Measurements from ENCODE around the gene ELOVL1. TPM values are rescaled to one million over a fixed set of nuclear protein-coding genes. Genes with fewer than 3 reads are reported as not detected.

ELOVL1 gene
- total RNA-seq, 1 experiment from 2014 or later: 115 TPM

DNA sequence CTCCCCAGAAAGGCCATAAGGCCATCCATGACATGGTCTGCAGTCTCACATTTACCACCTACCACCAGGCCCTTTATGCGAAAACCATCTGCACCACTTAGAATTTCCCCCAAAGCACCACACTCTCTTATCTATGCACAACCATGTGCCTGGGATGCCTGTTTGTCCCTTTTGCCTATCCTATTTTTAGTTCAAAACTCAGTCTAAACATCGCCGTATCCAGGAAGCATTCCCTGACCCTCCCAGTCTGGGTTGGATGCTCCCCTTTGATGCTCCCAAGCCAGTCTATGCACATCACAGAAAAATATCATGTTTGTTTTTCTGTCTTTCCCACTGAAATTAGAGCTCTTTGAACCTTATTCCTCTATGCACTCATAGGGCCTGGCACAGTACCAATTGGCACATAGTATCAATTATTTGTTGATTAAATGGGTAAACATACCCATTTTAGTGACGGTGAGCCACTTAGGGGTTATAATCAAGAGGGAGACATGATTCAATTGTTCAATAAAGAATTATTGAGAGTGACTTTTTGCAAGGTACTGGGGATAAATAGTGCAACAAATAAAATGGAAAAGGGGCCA, 23.5 kb downstream of the ELOVL1 start:
- Histone ChIP-seq H3K27me3 (replicated peaks) (no peaks in the 10 kb centered on the region), H3K9me3 (replicated peaks) (no peaks in the 10 kb centered on the region), H3K36me3 (no peaks in the 10 kb centered on the region), H3K27ac (no peak overlapping the region), H3K4me1 (replicated peaks) (peaks cover 4% of the 10 kb centered on the region), H3K4me3 (no peak overlapping the region)
- no peak for DNase-seq (ENCODE audit: low read depth in 1 of 2, low spot score in 2 of 2)

DNA sequence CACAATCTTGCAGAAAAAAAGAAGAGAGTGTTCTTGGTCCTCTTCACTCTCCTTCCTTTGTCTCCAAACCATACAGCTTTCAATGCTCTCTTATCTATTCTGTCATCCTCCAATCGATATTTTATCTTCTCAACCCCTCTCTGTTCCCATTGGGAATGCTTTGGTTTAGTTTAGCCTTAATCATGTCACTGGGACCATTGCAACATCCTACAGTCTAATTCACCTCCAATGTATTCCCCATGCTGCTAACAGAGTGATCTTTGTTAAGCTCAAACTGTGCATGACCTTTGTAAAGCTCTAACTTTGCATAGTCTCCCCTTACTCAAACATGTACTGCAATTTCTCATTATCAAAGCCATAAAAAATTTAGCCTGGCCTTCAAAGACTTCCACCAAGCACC, 27.3 kb downstream of the ELOVL1 start:
- Histone ChIP-seq H3K27ac (no peak overlapping the region), H3K36me3 (no peaks in the 10 kb centered on the region), H3K4me3 (no peak overlapping the region), H3K4me1 (replicated peaks) (no peaks in the 10 kb centered on the region), H3K9me3 (replicated peaks) (no peaks in the 10 kb centered on the region), H3K27me3 (replicated peaks) (no peaks in the 10 kb centered on the region)
- no peak for DNase-seq (ENCODE audit: low read depth in 1 of 2, low spot score in 2 of 2)

DNA sequence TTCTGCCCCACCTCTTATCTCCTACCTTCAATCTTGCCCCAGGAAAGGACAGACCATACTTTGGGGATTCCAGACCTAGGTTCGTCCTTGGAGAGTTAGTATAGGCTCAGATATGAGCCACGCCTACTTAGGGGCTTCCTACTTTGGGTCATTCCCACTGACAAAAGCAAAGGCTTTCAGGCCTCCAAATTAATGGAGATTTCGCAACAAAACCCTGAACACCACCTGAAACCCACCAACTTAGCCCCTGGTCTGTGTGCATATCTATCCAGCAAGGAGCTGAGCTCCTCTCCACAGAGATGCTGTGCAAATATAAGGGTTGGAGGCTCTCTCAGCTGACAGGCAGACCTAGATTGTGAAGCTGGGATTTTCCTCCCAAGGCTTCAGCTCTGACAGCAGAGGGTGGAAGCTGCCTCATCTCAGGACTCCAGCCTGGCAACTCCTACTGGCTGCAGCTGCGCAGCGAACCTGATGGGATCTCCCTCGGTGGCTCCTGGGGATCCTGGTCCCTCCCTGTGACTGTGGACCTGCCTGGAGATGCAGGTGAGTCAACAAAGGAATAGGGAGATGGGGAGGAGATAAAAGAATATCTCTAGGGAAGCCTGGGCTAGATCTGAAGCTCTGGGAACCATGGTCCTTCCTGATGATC, 28.1 kb downstream of the ELOVL1 start:
- Histone ChIP-seq H3K36me3 (no peaks in the 10 kb centered on the region), H3K4me1 (replicated peaks) (no peaks in the 10 kb centered on the region), H3K9me3 (replicated peaks) (no peaks in the 10 kb centered on the region), H3K27ac (no peak overlapping the region), H3K4me3 (no peak overlapping the region), H3K27me3 (replicated peaks) (no peaks in the 10 kb centered on the region)
- DNase-seq (ENCODE audit: low read depth in 1 of 2, low spot score in 2 of 2): no peak

DNA sequence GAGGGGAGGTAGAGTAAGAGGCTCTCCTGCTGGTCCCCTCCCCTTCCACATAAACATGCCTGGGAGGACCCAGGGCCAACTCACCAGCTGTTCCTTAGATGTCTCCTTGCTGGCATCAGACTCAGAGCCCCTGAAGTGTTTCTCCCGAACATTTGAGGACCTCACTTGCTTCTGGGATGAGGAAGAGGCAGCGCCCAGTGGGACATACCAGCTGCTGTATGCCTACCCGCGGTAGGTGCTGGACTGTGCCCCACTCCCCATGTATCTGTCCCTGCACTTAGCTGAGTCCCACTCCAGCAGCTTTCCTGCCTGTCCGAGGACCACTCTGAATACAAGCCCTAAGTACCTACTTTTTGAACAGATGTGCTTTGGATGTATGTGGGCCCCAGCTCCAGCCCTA, 29.8 kb downstream of the ELOVL1 start:
- no peaks in the 10 kb centered on the region for H3K27me3 ChIP-seq (replicated peaks)
- H3K4me3 ChIP-seq: no peak overlapping the region
- H3K4me1 ChIP-seq (replicated peaks): no peaks in the 10 kb centered on the region
- H3K36me3 ChIP-seq: no peaks in the 10 kb centered on the region
- DNase-seq (ENCODE audit: low read depth in 1 of 2, low spot score in 2 of 2): no peak
- H3K9me3 ChIP-seq (replicated peaks): no peaks in the 10 kb centered on the region
- H3K27ac ChIP-seq: no peak overlapping the region

DNA sequence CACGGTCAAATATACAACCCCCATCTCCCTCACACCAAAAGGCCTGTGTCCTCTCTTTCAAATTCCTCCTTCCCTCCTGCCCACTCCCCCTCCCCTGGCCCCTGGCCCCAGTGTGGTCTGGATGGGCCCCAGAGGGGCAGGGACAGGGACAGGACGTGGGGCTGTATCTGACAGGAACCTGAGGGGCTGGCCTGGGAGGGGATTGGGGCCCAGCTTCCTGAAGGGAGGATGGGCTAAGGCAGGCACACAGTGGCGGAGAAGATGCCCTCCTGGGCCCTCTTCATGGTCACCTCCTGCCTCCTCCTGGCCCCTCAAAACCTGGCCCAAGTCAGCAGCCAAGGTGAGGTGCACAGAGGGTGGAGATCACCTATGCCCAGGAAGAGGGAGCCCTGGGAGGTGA, 30.2 kb downstream of the ELOVL1 start, which contains the start of gene MPL:
TSS of gene MPL (plus strand) at position 231 of the 400 bp plus-strand sequence. CDS start at position 262, 31 bp downstream.
- Histone ChIP-seq H3K27me3 (replicated peaks) (no peaks in the 10 kb centered on the region), H3K4me3 (no peak within 1 kb of the TSS)

DNA sequence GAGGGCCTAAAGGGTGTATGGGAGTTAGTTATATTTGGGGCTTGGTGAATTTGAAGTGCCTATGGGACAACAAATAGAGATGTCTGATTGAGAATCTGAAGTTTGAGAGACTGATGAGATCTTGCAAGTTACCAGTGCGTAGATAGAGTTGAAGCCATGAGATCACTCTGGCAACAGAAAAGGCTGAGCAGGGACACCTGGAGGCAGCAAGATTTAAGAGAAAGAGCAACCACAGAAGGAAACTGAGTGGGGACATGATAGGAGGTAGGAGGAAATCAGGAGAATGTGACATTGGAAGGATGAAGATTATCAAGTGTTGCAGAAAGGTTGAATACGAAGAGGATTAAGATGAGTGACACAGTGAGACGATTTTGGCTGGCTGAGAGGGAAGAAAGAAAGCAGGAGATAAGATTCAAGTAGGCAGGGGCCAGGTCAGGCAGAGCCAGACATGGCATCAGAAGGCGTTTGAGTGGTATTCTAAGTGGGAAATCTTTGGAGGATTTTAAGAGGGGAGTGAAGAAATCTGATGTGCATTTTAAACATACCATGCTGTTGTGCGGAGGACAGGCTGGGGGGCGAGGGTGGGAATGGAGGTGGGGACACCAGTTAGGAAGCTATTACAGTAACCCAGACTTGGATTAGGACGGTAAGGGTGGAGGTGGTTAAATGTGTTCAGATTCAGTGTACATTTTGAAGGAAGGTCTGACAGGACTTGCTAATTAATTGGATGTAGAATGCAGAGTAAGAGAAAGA, 33.2 kb downstream of the ELOVL1 start:
- H3K27ac ChIP-seq: no peak overlapping the region
- no peak overlapping the region for H3K4me3 ChIP-seq
- H3K9me3 ChIP-seq (replicated peaks): no peaks in the 10 kb centered on the region
- peaks cover 7% of the 10 kb centered on the region for H3K4me1 ChIP-seq (replicated peaks)
- DNase-seq (ENCODE audit: low read depth in 1 of 2, low spot score in 2 of 2): no peak
- H3K36me3 ChIP-seq: no peaks in the 10 kb centered on the region
- no peaks in the 10 kb centered on the region for H3K27me3 ChIP-seq (replicated peaks)

More for the DNA sequence above, 30.2 kb downstream of the ELOVL1 start, which contains the start of gene MPL:
- Histone ChIP-seq H3K36me3 (no peaks in the 10 kb centered on the region), H3K9me3 (replicated peaks) (no peaks in the 10 kb centered on the region), H3K27ac (no peak within 1 kb of the TSS), H3K4me1 (replicated peaks) (no peaks in the 10 kb centered on the region)
- DNase-seq (ENCODE audit: low read depth in 1 of 2, low spot score in 2 of 2): no peak

DNA sequence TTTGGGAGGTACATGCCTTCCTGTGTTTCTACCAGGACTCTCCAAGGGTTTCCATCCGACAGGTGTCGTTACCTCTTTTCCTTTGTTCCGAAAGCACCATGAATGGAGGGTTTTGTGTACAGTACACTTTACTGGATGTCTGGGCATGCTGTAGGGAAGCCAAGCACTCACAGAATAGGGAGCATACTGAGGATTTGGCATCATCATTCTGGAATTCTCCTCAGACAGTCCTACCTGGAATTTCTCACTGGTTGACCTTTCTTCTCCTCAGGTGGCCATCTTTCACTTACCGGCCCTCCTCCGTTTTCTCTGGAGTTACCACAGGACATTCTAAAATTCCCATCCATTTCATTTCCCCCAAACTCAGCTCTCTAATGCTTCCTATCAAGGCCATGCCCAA, 36.1 kb downstream of the ELOVL1 start:
- H3K4me3 ChIP-seq: no peak overlapping the region
- H3K27ac ChIP-seq: no peak overlapping the region
- peaks cover 7% of the 10 kb centered on the region for H3K4me1 ChIP-seq (replicated peaks)
- peaks cover 4% of the 10 kb centered on the region; the same call in 1 of the 2 replicates for H3K9me3 ChIP-seq (replicated peaks)
- no peak for DNase-seq (ENCODE audit: low read depth in 1 of 2, low spot score in 2 of 2)
- no peaks in the 10 kb centered on the region for H3K27me3 ChIP-seq (replicated peaks)
- no peaks in the 10 kb centered on the region for H3K36me3 ChIP-seq

DNA sequence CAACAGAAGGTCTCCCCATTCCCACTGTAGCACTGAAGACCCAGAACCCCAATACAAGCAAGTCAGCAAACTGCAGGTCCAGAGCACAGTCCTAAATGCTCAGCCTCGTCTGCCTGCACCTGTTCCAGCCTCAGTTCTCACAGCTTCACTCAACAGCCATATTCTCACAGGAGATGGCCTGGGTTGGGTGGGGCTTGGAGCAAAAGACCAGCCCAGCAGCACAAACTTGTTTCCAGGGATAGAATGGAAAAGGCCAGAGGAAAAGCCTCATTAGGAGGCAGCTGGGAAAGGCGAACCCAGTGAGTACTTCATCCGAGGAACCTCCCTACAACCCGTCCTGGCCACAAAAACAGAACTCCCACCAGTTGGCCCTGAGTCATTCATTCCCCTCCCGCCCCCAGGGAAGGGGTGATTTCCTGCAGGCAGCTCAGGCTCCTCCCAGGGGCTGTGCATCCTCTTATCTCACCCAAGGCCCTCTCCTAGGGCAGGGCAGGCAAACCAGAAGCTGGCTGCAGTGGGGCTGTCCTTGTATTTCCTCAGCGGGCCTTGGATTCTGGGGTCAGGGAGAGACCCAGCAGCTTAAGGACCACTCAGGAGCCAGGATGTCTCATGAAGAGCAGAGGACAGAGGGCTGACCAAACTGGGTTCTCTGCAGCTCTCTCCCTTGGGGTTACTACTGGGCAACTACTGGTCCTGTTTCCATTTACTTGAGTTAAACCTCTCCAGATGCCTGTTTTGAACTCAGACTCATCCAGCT, 37.6 kb downstream of the ELOVL1 start:
- H3K27me3 ChIP-seq (replicated peaks): no peaks in the 10 kb centered on the region
- H3K4me1 ChIP-seq (replicated peaks): peaks cover 7% of the 10 kb centered on the region
- peak in 1 of 2 experiments; percentile 32 for DNase-seq (ENCODE audit: low read depth in 1 of 2, low spot score in 2 of 2)
- H3K27ac ChIP-seq: no peak overlapping the region
- H3K9me3 ChIP-seq (replicated peaks): peaks cover 4% of the 10 kb centered on the region; the same call in 1 of the 2 replicates
- H3K36me3 ChIP-seq: no peaks in the 10 kb centered on the region
- no peak overlapping the region for H3K4me3 ChIP-seq

DNA sequence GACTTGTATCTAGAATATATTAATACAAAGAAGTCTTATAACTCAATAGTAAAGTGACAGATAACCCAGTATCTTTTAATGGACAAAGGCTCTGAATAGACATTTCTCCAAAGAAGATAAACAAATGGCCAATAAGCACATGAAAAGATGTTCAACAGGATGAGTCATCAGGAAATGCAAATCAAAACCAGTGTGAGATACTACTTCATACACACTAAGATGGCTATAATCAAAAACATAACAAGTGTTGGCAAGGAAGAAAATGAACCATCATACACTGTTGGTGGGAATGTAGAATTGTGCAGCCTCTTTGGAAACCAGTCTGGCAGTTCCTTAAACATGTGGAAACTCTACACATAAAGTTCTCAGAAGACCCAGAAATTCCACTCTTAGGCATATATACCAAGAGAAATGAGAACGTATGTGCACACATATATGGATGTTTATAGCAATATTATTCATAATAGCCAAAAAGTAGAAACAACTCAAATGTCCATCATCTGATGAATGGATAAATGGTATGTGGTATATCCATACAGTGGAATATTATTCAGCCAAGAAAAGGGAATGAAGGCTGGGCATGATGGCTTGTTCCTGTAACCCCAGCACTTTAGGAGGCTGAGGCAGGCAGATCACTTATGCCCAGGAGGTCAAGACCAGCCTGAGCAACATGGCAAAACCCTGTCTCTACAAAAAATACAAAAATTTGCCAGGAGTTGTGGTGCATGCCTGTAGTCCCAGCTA, 40.1 kb downstream of the ELOVL1 start:
- Histone ChIP-seq H3K4me1 (replicated peaks) (peaks cover 7% of the 10 kb centered on the region), H3K27me3 (replicated peaks) (no peaks in the 10 kb centered on the region), H3K27ac (no peak overlapping the region), H3K9me3 (replicated peaks) (peaks cover 4% of the 10 kb centered on the region), H3K36me3 (no peaks in the 10 kb centered on the region), H3K4me3 (no peak overlapping the region)
- no peak for DNase-seq (ENCODE audit: low read depth in 1 of 2, low spot score in 2 of 2)

DNA sequence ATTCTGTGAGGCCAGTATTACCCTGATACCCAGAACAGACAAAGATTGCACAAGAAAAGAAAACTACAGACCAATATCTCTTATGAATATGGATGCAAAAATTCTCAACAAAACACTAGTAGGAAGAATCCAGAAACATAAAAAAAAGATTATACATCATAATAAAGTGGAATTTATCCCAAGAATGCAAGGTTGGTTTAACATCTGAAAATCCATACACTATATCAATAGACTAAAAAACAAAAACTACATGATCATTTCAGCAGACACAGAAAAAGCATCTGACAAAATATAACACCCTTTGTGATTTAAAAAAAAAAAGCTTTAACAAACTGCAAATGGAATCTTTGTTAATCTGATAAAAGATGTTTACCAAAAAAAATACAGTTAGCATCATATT, 42.4 kb downstream of the ELOVL1 start:
- Histone ChIP-seq H3K9me3 (replicated peaks) (peaks cover 4% of the 10 kb centered on the region), H3K36me3 (no peaks in the 10 kb centered on the region), H3K27me3 (replicated peaks) (no peaks in the 10 kb centered on the region), H3K4me1 (replicated peaks) (peaks cover 5% of the 10 kb centered on the region), H3K4me3 (no peak overlapping the region), H3K27ac (no peak overlapping the region)
- DNase-seq (ENCODE audit: low read depth in 1 of 2, low spot score in 2 of 2): no peak

DNA sequence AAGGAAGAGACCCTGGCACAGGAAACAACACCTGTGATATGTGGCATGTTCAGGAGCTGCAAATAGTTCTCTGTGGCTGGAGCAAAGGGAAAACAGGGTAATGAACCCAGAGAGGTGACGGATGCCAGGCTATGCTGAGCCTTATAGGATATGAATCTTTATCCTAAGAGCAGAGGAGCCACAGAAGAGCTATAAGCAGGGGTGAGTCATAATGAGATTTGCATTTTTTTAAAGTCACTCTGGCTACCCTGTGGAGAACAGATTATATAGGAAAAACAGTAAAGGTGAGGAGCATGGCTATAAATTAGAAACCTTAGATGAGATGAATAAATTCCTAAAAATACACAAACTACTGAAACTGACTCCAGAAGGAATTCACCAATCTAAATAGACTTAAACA, 43.0 kb downstream of the ELOVL1 start:
- Histone ChIP-seq H3K4me3 (no peak overlapping the region), H3K27ac (no peak overlapping the region), H3K27me3 (replicated peaks) (no peaks in the 10 kb centered on the region), H3K4me1 (replicated peaks) (no peaks in the 10 kb centered on the region; the same call in 1 of the 2 replicates), H3K9me3 (replicated peaks) (peaks cover 4% of the 10 kb centered on the region), H3K36me3 (no peaks in the 10 kb centered on the region)
- no peak for DNase-seq (ENCODE audit: low read depth in 1 of 2, low spot score in 2 of 2)

DNA sequence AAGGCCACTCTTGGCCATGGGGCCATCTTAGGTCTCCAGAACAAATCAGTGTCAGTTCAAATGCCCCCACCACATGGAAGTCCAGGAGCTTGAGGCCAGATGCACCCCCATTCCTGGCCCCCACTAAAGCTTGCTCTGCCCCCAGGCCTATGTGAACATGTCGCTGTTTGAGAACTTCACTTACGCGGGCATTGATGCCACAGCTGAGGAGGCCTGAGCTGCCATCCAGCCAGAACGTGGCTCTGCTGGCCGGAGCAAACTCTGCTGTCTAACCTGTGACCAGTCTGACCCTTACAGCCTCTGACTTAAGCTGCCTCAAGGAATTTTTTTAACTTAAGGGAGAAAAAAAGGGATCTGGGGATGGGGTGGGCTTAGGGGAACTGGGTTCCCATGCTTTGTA, 45.3 kb downstream of the ELOVL1 start:
- Histone ChIP-seq H3K4me1 (replicated peaks) (no peaks in the 10 kb centered on the region), H3K9me3 (replicated peaks) (no peaks in the 10 kb centered on the region; the same call in none of the 2 replicates), H3K36me3 (no peaks in the 10 kb centered on the region), H3K27ac (no peak overlapping the region), H3K27me3 (replicated peaks) (no peaks in the 10 kb centered on the region), H3K4me3 (no peak overlapping the region)
- DNase-seq (ENCODE audit: low read depth in 1 of 2, low spot score in 2 of 2): no peak

DNA sequence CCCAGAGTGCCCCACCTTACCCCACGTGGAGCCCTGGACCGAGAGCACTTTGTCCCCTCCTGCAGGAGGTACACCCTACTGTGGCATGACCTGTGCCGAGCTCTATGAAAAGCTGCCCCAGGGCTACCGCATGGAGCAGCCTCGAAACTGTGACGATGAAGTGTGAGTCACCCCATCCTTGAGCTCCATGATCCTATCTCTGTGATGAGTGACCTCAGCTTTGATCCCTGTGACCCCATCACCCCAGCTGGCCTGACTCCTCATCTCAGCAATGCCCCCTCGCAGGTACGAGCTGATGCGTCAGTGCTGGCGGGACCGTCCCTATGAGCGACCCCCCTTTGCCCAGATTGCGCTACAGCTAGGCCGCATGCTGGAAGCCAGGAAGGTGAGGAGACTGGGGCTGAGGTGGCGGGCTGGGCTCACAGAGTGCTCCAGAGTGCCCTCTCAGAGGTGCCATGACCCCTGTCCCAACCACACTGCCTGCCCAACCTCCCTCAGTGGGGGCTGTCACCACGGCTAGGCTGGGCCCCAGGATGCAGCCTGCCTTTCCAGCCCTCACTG, 46.4 kb downstream of the ELOVL1 start:
- DNase-seq (ENCODE audit: low read depth in 1 of 2, low spot score in 2 of 2): no peak
- Histone ChIP-seq H3K9me3 (replicated peaks) (no peaks in the 10 kb centered on the region; the same call in 1 of the 2 replicates), H3K27me3 (replicated peaks) (no peaks in the 10 kb centered on the region), H3K4me1 (replicated peaks) (no peaks in the 10 kb centered on the region), H3K36me3 (no peaks in the 10 kb centered on the region), H3K27ac (no peak overlapping the region), H3K4me3 (no peak overlapping the region)
